ENCODE data around the gene CCDC24.

The CCDC24 gene

GRCh38 chr1:44012404-44012803 lies 21.0 kb downstream of the CCDC24 start:
- no peak for DNase-seq (ENCODE audit: low spot score)
- no peak overlapping the region for H3K4me3 ChIP-seq
- TF ChIP-seq CTCF (IDR thresholded peaks at IDR 0.05), result no peak
- no peak overlapping the region for H3K27ac ChIP-seq

DNA sequence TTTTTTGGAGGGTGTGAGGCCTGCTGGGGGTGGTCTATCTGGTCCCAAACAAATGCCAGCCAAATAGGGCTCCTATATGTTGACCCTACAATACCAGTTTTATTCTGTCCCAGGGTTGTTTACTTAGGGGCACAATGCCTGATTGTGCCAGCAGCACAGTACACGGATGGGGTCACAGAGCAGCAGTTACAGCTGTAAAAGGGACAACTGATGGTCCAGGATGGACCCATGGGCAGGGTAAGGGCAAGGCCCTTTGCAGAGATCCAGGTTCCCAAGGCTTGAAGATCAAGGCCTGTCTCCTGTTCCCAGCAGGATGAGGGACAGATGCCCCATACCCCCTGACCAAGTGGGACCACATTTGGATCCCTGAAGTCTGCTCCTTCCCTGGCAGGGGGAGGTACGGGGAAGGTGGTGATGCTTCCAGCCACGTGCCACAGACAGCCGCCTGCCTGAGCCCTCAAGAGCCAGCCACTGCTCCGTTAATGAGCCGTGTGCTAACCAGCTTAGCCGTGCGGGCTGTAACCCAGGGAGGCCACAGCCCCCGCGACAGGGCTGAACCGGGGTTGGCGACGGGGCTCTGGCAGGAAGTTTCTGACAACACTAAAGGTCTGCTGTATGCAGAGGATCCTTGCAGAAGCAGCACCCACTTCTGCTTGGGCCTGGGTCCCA lies 21.7 kb downstream of the CCDC24 start:
- Histone ChIP-seq H3K27ac (no peak overlapping the region), H3K4me3 (no peak overlapping the region)
- no peak for DNase-seq (ENCODE audit: low spot score)
- no peak for TF ChIP-seq CTCF (IDR thresholded peaks at IDR 0.05)

- no peak for DNase-seq (ENCODE audit: low spot score)
- no peak overlapping the region for H3K4me3 ChIP-seq
- H3K27ac ChIP-seq, result peak overlapping the region in 1 of 2 donors; percentile 74
- no peak for TF ChIP-seq CTCF (IDR thresholded peaks at IDR 0.05)
Observed at GRCh38 chr1:44013949-44014348, 22.6 kb downstream of the CCDC24 start.

- H3K27ac ChIP-seq, result peak overlapping the region in 1 of 2 donors; percentile 74
- H3K4me3 ChIP-seq, result no peak overlapping the region
- no peak for DNase-seq (ENCODE audit: low spot score)
- TF ChIP-seq CTCF (IDR thresholded peaks at IDR 0.05), result no peak
Observed at GRCh38 chr1:44014365-44015104, 23.1 kb downstream of the CCDC24 start.

- H3K27ac ChIP-seq, result peak overlapping the region in 1 of 2 donors; percentile 74
- TF ChIP-seq CTCF (IDR thresholded peaks at IDR 0.05), result no peak
- H3K4me3 ChIP-seq, result no peak overlapping the region
- DNase-seq (ENCODE audit: low spot score), result no peak
Observed at GRCh38 chr1:44015206-44015605, 23.8 kb downstream of the CCDC24 start.

- Histone ChIP-seq H3K4me3 (no peak overlapping the region), H3K27ac (peak overlapping the region in 1 of 2 donors; percentile 74)
- TF ChIP-seq CTCF (IDR thresholded peaks at IDR 0.05), result no peak
- DNase-seq (ENCODE audit: low spot score), result no peak
Observed at GRCh38 chr1:44016041-44016889, 24.9 kb downstream of the CCDC24 start.
